Suprapubic skin (tissue), 4 donors: ENCODE results near the gene TCTN2.

Experiments used
- CTCF ChIP-seq, 2 donors: fragments of 200-600 bp in 1 of 2; fragments of 450-650 bp in 1 of 2; sonication (generic) in 1 of 2; IDR thresholded peaks; one replicate each; pipeline ENCODE4 v1.5.1; 2016 to 2019; ENCODE audit warnings: antibody characterized with exemption in 2 of 2, mild to moderate bottlenecking in 1 of 2, moderate library complexity in 1 of 2
- EP300 ChIP-seq: sonication (generic); formaldehyde crosslinking; IDR thresholded peaks from one replicate; pipeline ENCODE4 v1.6.1; 2017; ENCODE audit warnings: antibody characterized with exemption
- POLR2A ChIP-seq, 2 donors: fragments of 450-650 bp; IDR thresholded peaks; one replicate each; pipeline ENCODE4 v1.6.1; 2017; ENCODE audit warnings: antibody characterized with exemption in 2 of 2, mild to moderate bottlenecking in 2 of 2, moderate library complexity in 2 of 2
- POLR2AphosphoS5 ChIP-seq, 3 donors: sonication (generic); formaldehyde crosslinking; IDR thresholded peaks; one replicate each; pipeline ENCODE4 v1.6.1; 2017; ENCODE audit warnings: antibody characterized with exemption in 3 of 3

DNA sequence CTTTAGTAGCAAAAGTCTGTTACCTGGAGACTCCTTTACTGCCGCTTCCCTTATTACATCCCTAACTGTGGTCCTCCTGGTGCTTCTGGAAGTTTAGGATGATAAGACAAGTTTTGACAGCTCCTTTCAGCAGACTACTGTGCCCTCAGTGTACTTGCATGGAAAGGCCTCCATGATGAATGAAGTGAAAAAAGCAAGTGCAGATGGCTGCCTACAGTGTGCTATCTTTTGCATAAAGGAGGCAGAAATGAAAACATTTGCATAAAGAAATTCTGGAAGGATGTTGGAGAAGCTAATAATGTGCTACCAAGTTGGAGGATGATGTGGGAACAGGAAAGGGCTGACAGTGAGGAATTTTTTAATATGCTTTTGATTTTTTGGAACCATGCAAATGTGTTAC, 4.5 kb downstream of the TCTN2 start:
- TF ChIP-seq CTCF (IDR thresholded peaks at IDR 0.05): no peak
- no peak for TF ChIP-seq POLR2AphosphoS5 (IDR thresholded peaks at IDR 0.05)
- TF ChIP-seq POLR2A (IDR thresholded peaks at IDR 0.05): no peak
- TF ChIP-seq EP300: no peak
